Natural killer cell (primary cell): ENCODE data around the gene NAALADL2. TPM values are rescaled to one million over a fixed set of nuclear protein-coding genes. Genes with fewer than 3 reads are reported as not detected.

Source experiments
- ATAC-seq, 3 donors: fragments of 150-1000 bp in 2 of 3; fragments of 200-7000 bp in 1 of 3; cut with Tn5 transposase; 1 replicate in 1 of 3; 2 replicates in 2 of 3; pipeline ENCODE4 v1.10.0; 2021; ENCODE audit warnings: mild to moderate bottlenecking in 2 of 3, moderate library complexity in 2 of 3
- DNase-seq, 2 donors: peaks; one replicate each; pipeline versions ENCODE4 v3.0.0 to v3.0.0-alpha.2; 2013 to 2021; ENCODE audit warnings: mixed read lengths in 1 of 2
- H3K27ac ChIP-seq: one replicate; pipeline ENCODE4 v1.5.1; 2013; ENCODE audit warnings: mild to moderate bottlenecking, low read length
- H3K27me3 ChIP-seq: one replicate; pipeline ENCODE4 v1.6.1; 2013; ENCODE audit warnings: low read length; ENCODE audit not compliant: control insufficient read depth, insufficient read depth
- H3K36me3 ChIP-seq: one replicate; pipeline ENCODE4 v1.6.1; 2013; ENCODE audit warnings: low read length; ENCODE audit not compliant: control insufficient read depth, insufficient read depth
- H3K4me1 ChIP-seq: one replicate; pipeline ENCODE4 v1.6.1; 2013; ENCODE audit warnings: low read length; ENCODE audit not compliant: control insufficient read depth, insufficient read depth
- H3K4me3 ChIP-seq: one replicate; pipeline ENCODE4 v1.5.1; 2013; ENCODE audit warnings: low read length
- H3K9me3 ChIP-seq: one replicate; pipeline ENCODE4 v1.6.1; 2013; ENCODE audit warnings: low read length; ENCODE audit not compliant: control insufficient read depth, insufficient read depth
- H3K27ac Mint-ChIP-seq, 2 donors: one replicate each; pipeline ENCODE4 v1.8.0; 2022; ENCODE audit warnings: mild to moderate bottlenecking in 2 of 2, mixed read lengths in 2 of 2, moderate library complexity in 1 of 2
- H3K27me3 Mint-ChIP-seq, 2 donors: one replicate each; pipeline ENCODE4 v1.8.0; 2022; ENCODE audit warnings: low read depth in 2 of 2, mixed read lengths in 2 of 2
- H3K36me3 Mint-ChIP-seq: one replicate; pipeline ENCODE4 v1.8.0; 2022; ENCODE audit warnings: mixed read lengths
- H3K4me1 Mint-ChIP-seq, 2 donors: one replicate each; pipeline ENCODE4 v1.8.0; 2022; ENCODE audit warnings: mixed read lengths in 2 of 2
- H3K4me3 Mint-ChIP-seq: one replicate; pipeline ENCODE4 v1.8.0; 2022; ENCODE audit warnings: mild to moderate bottlenecking, moderate library complexity, mixed read lengths
- H3K9me3 Mint-ChIP-seq, 2 donors: one replicate each; pipeline ENCODE4 v1.8.0; 2022; ENCODE audit warnings: mixed read lengths in 2 of 2
- CTCF ChIP-seq: fragments of 200-600 bp; IDR thresholded peaks from one replicate; pipeline ENCODE4 v1.8.0; 2022; ENCODE audit warnings: antibody characterized with exemption
- WGBS: methylation state at CpG from one replicate; pipeline ENCODE4 v1.1.7; 2013; ENCODE audit warnings: missing lambda C conversion rate; ENCODE audit not compliant: insufficient coverage; 5-methylcytosine and 5-hydroxymethylcytosine counted together
- intact Hi-C: fragments of 100-400 bp; cut with micrococcal nuclease; formaldehyde crosslinking; loops from one replicate; pipeline ENCODE4 v1.14.2; 2022
- total RNA-seq, 4 donors: library from RNA; stranded (reverse); fragments of 120-200 nt in 1 of 4; gene quantifications; one replicate each; pipeline versions ENCODE4 v1.2.3 to v1.2.4, GENCODE V29; 2013 to 2022

The NAALADL2 gene
- total RNA-seq, 3 donors from 2014 or later (not counting 1 experiment from before 2014, with no cell fraction given): not detected

GRCh38 chr3:175749981-175750380 is 890.8 kb downstream of the NAALADL2 start:
- no peak for DNase-seq
- no peak for TF ChIP-seq CTCF
- H3K9me3 Mint-ChIP-seq: peaks cover 6 to 8% of the 10 kb centered on the region in 2 donors
- no peaks in the 10 kb centered on the region for H3K36me3 Mint-ChIP-seq
- Histone ChIP-seq H3K27ac (no peak overlapping the region), H3K9me3 (peaks cover 5% of the 10 kb centered on the region), H3K4me1 (no peaks in the 10 kb centered on the region), H3K27me3 (no peaks in the 10 kb centered on the region), H3K4me3 (no peak overlapping the region), H3K36me3 (no peaks in the 10 kb centered on the region)
- H3K4me3 Mint-ChIP-seq: no peak overlapping the region
- H3K4me1 Mint-ChIP-seq: no peaks in the 10 kb centered on the region
- no peak overlapping the region for H3K27ac Mint-ChIP-seq
- no peaks in the 10 kb centered on the region for H3K27me3 Mint-ChIP-seq
- 71% methylated on average over 1 of the region's 2 CpGs for WGBS
- ATAC-seq: no peak
- intact Hi-C loops: no loop called here

GRCh38 chr3:175751089-175751488 is 892.0 kb downstream of the NAALADL2 start:
- no peak overlapping the region for H3K4me3 Mint-ChIP-seq
- intact Hi-C loops: no loop called here
- Histone ChIP-seq H3K27me3 (no peaks in the 10 kb centered on the region), H3K9me3 (peaks cover 5% of the 10 kb centered on the region), H3K27ac (no peak overlapping the region), H3K4me1 (no peaks in the 10 kb centered on the region), H3K4me3 (no peak overlapping the region), H3K36me3 (no peaks in the 10 kb centered on the region)
- H3K4me1 Mint-ChIP-seq: no peaks in the 10 kb centered on the region
- DNase-seq: no peak
- no peak for ATAC-seq
- no peaks in the 10 kb centered on the region for H3K36me3 Mint-ChIP-seq
- TF ChIP-seq CTCF: no peak
- peaks cover 9 to 11% of the 10 kb centered on the region in 2 donors for H3K9me3 Mint-ChIP-seq
- H3K27ac Mint-ChIP-seq: no peak overlapping the region
- WGBS: 100% methylated on average over 1 of the region's 2 CpGs
- no peaks in the 10 kb centered on the region for H3K27me3 Mint-ChIP-seq

- Histone ChIP-seq H3K36me3 (no peaks in the 10 kb centered on the region), H3K9me3 (peaks cover 3% of the 10 kb centered on the region), H3K4me1 (no peaks in the 10 kb centered on the region), H3K4me3 (no peak overlapping the region), H3K27me3 (no peaks in the 10 kb centered on the region), H3K27ac (no peak overlapping the region)
- Mint-ChIP-seq H3K4me3 (no peak overlapping the region), H3K36me3 (no peaks in the 10 kb centered on the region), H3K27me3 (no peaks in the 10 kb centered on the region), H3K27ac (no peak overlapping the region), H3K4me1 (no peaks in the 10 kb centered on the region), H3K9me3 (peaks cover 12 to 17% of the 10 kb centered on the region in 2 donors)
- ATAC-seq: no peak
- DNase-seq: no peak
- TF ChIP-seq CTCF: no peak
- intact Hi-C loops: no loop called here
These were observed 904.8 kb downstream of the NAALADL2 start for GRCh38 chr3:175763948-175764347.

GRCh38 chr3:175764722-175765121 is 905.6 kb downstream of the NAALADL2 start:
- Histone ChIP-seq H3K27me3 (no peaks in the 10 kb centered on the region), H3K36me3 (no peaks in the 10 kb centered on the region), H3K9me3 (peaks cover 3% of the 10 kb centered on the region), H3K4me3 (no peak overlapping the region), H3K4me1 (no peaks in the 10 kb centered on the region), H3K27ac (no peak overlapping the region)
- peaks cover 14 to 15% of the 10 kb centered on the region in 2 donors for H3K9me3 Mint-ChIP-seq
- no peaks in the 10 kb centered on the region for H3K36me3 Mint-ChIP-seq
- ATAC-seq (no peak), DNase-seq (no peak)
- intact Hi-C loops: no loop called here
- TF ChIP-seq CTCF: no peak
- H3K4me1 Mint-ChIP-seq: no peaks in the 10 kb centered on the region
- H3K27me3 Mint-ChIP-seq: no peaks in the 10 kb centered on the region
- no peak overlapping the region for H3K27ac Mint-ChIP-seq
- WGBS: 80% methylated on average over 1 of the region's 2 CpGs
- H3K4me3 Mint-ChIP-seq: no peak overlapping the region
